Breast epithelium (tissue), 4 donors: Measurements from ENCODE around the gene KCND2. TPM values are rescaled to one million over a fixed set of nuclear protein-coding genes. Genes with fewer than 3 reads are reported as not detected.
"Not testable (repeated sequence)": the region's sequence is repeated elsewhere in the genome, so short reads cannot be mapped to it uniquely, and the experiment has no call there.

Source experiments
- DNase-seq, 2 donors: peaks; one replicate each; pipeline ENCODE4 v3.0.0-alpha.2; 2019; ENCODE audit warnings: low spot score in 2 of 2
- H3K27ac ChIP-seq, 2 donors: fragments of 200-600 bp; sonication (generic) in 1 of 2; one replicate each; pipeline ENCODE4 v1.5.1; 2016 to 2019; ENCODE audit warnings: mild to moderate bottlenecking in 1 of 2
- H3K27me3 ChIP-seq, 2 donors: fragments of 200-600 bp; sonication (generic) in 1 of 2; one replicate each; pipeline versions ENCODE4 v1.5.1 to v1.6.0; 2017 to 2019; ENCODE audit warnings: control low read depth in 1 of 2, mild to moderate bottlenecking in 1 of 2
- H3K36me3 ChIP-seq: fragments of 200-600 bp; one replicate; pipeline ENCODE4 v1.5.1; 2019
- H3K4me1 ChIP-seq, 2 donors: fragments of 200-600 bp; sonication (generic); one replicate each; pipeline ENCODE4 v1.5.1; 2016 to 2019; ENCODE audit warnings: control low read depth in 1 of 2
- H3K4me3 ChIP-seq, 3 donors: fragments of 200-600 bp; sonication (generic); 1 replicate in 2 of 3; 2 replicates in 1 of 3; pipeline ENCODE4 v1.5.1; 2016 to 2019; ENCODE audit warnings: mild to moderate bottlenecking in 3 of 3, moderate library complexity in 2 of 3
- H3K9me3 ChIP-seq, 2 donors: fragments of 200-600 bp; sonication (generic) in 1 of 2; one replicate each; pipeline ENCODE4 v1.5.1; 2016 to 2019; ENCODE audit warnings: control low read depth in 1 of 2
- POLR2A ChIP-seq: fragments of 450-650 bp; IDR thresholded peaks from one replicate; pipeline ENCODE4 v1.6.1; 2016; ENCODE audit warnings: antibody characterized with exemption, mild to moderate bottlenecking, moderate library complexity
- POLR2AphosphoS5 ChIP-seq, 3 donors: sonication (generic); formaldehyde crosslinking; IDR thresholded peaks; one replicate each; pipeline ENCODE4 v1.6.1; 2017; ENCODE audit warnings: antibody characterized with exemption in 3 of 3
- intact Hi-C: fragments of 100-400 bp; cut with DNase I; formaldehyde crosslinking; loops from one replicate; pipeline ENCODE4 v1.15.1; 2023; ENCODE audit warnings: low total_unique reads
- total RNA-seq, 3 donors: library from RNA; depleted of rRNA; stranded (reverse); fragments of >200 nt; gene quantifications; one replicate each; pipeline ENCODE4 v1.1.0, GENCODE V29; 2016
- TF ChIP-seq, protein P1 (sequence below), 3 donors: fragments of 450-650 bp; IDR thresholded peaks; one replicate each; pipeline ENCODE4 v1.5.1; 2016 to 2017; ENCODE audit warnings: antibody characterized with exemption in 3 of 3, mild to moderate bottlenecking in 3 of 3, moderate library complexity in 3 of 3

Gene KCND2
- total RNA-seq, 3 donors from 2014 or later: 1.9 to 3.6 (median 2.6) TPM

DNA sequence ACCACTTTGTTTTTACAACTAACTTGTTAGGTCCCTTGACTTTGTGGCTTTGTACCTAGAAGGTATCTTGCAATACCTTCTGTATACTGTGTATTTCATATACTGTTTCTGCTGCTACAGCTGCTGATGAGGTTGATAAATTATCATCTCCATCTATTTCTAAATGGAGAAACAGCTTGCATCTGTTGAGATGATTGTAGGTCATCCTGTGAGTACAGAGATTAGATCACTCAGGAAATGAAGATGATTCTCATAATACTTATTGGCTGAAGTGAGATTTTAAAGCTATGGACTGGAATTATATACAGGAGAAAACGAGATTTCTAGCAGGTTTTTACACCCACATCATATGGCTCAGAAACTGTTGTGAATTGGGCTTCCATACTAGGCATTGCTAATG lies 280.5 kb downstream of the KCND2 start:
- no peak for TF ChIP-seq POLR2AphosphoS5 (IDR thresholded peaks at IDR 0.05)
- TF ChIP-seq, protein P1, sequence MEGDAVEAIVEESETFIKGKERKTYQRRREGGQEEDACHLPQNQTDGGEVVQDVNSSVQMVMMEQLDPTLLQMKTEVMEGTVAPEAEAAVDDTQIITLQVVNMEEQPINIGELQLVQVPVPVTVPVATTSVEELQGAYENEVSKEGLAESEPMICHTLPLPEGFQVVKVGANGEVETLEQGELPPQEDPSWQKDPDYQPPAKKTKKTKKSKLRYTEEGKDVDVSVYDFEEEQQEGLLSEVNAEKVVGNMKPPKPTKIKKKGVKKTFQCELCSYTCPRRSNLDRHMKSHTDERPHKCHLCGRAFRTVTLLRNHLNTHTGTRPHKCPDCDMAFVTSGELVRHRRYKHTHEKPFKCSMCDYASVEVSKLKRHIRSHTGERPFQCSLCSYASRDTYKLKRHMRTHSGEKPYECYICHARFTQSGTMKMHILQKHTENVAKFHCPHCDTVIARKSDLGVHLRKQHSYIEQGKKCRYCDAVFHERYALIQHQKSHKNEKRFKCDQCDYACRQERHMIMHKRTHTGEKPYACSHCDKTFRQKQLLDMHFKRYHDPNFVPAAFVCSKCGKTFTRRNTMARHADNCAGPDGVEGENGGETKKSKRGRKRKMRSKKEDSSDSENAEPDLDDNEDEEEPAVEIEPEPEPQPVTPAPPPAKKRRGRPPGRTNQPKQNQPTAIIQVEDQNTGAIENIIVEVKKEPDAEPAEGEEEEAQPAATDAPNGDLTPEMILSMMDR (IDR thresholded peaks at IDR 0.05): no peak
- TF ChIP-seq POLR2A: no peak
- Histone ChIP-seq H3K36me3 (no peaks in the 10 kb centered on the region), H3K27me3 (no peaks in the 10 kb centered on the region), H3K4me1 (no peaks in the 10 kb centered on the region), H3K27ac (no peak overlapping the region), H3K9me3 (no peaks in the 10 kb centered on the region), H3K4me3 (no peak overlapping the region)
- intact Hi-C loops: no loop called here
- no peak for DNase-seq

DNA sequence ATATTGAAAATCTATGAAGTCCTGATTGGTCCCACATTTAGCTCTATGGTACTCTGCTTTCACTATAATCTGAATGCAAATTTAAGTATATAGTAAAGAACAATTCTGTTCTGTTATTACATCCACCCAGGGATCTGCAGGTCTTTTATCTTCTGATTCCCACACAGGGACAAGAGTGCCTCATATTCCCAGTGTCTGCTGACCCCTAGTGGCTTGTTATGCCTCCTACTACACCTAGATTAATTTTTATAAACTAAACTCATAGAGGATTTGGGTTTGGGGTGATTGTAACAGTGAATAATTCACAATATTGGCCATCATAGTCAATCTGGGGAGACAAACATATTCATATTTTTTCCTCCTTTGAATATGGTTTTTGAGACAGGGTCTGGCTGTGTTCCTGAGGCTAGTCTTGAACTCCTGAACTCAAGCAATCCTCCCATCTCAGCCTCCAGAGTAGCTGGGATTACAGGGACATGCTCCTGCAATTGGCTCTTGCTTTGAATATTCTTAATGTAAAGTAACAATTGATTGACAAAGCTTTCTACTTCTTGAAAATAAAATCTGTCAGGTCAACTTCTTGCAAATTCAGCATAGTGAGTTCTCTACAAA lies 282.1 kb downstream of the KCND2 start:
- Histone ChIP-seq H3K36me3 (no peaks in the 10 kb centered on the region), H3K4me1 (no peaks in the 10 kb centered on the region), H3K4me3 (no peak overlapping the region), H3K9me3 (no peaks in the 10 kb centered on the region), H3K27ac (no peak overlapping the region), H3K27me3 (no peaks in the 10 kb centered on the region)
- TF ChIP-seq, protein P1 (IDR thresholded peaks at IDR 0.05): peak; percentile 23 to 34 (median 27)
- TF ChIP-seq POLR2A: no peak
- TF ChIP-seq POLR2AphosphoS5 (IDR thresholded peaks at IDR 0.05): no peak
- intact Hi-C loops: no loop called here
- no peak for DNase-seq

DNA sequence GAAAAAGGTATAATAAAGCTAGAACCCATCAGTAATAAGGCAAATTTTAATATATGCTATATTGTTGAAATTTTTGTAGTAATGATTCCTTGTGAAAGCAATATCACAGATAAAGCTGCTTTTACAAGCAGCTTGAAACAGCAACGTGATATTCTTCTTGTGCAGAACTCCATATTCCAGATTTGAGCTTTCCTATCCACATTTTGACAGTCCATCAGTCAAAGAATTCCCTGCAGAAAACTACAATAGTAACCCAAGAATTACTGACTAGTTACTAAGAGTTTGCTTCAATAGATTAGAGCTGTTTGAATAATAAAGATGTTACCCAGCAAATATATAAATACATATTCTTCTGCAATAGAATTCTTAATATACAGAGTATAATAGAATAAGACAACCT lies 291.2 kb downstream of the KCND2 start:
- Histone ChIP-seq H3K4me1 (no peaks in the 10 kb centered on the region), H3K27me3 (no peaks in the 10 kb centered on the region), H3K27ac (no peak overlapping the region), H3K9me3 (no peaks in the 10 kb centered on the region), H3K36me3 (no peaks in the 10 kb centered on the region), H3K4me3 (no peak overlapping the region)
- TF ChIP-seq POLR2AphosphoS5 (IDR thresholded peaks at IDR 0.05) (no peak), POLR2A (no peak)
- TF ChIP-seq, protein P1 (IDR thresholded peaks at IDR 0.05): no peak
- no peak for DNase-seq
- intact Hi-C loops: no loop called here

DNA sequence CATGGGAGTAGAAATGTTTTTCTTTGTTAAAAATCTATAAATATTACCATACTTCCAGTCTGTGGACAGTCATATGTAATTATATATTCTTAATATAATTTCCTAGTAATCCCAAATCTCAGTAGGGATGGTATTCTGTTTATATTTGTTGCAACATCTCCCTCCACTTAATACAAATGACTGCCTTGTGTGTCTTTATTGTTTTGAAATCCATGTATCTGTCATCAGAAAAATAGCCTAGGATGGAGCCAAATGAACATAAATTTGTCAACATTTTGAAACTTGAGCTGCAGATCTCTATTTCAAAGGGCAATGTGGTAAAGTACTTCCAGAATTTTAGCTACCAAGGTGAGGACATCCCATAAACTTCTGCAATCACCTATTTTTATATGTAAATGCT lies 294.2 kb downstream of the KCND2 start:
- Histone ChIP-seq H3K36me3 (no peaks in the 10 kb centered on the region), H3K4me3 (no peak overlapping the region), H3K4me1 (no peaks in the 10 kb centered on the region), H3K27me3 (no peaks in the 10 kb centered on the region), H3K9me3 (no peaks in the 10 kb centered on the region), H3K27ac (no peak overlapping the region)
- intact Hi-C loops: no loop called here
- no peak for TF ChIP-seq POLR2A
- TF ChIP-seq, protein P1 (IDR thresholded peaks at IDR 0.05): no peak
- TF ChIP-seq POLR2AphosphoS5 (IDR thresholded peaks at IDR 0.05): no peak
- DNase-seq: no peak

DNA sequence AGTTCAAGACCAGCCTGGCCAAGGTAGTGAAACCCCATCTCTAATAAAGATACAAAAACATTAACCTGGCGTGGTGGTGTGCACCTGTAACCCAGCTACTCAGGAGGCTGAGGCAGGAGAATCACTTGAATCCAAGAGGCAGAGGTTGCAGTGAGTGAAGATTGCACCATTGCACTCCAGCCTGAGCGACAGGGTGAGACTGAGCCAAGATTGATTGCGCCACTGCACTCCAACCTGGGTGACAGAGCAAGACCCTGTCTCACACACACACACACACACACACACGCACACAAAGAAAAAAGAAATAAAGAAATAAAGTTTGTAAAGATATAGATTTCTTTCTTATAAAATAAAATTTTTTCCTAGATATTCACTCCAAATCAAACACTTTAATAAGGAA lies 305.7 kb downstream of the KCND2 start:
- H3K4me3 ChIP-seq, intact Hi-C loops, H3K27ac ChIP-seq, H3K36me3 ChIP-seq, H3K4me1 ChIP-seq, DNase-seq, H3K27me3 ChIP-seq, H3K9me3 ChIP-seq: not testable (repeated sequence)

DNA sequence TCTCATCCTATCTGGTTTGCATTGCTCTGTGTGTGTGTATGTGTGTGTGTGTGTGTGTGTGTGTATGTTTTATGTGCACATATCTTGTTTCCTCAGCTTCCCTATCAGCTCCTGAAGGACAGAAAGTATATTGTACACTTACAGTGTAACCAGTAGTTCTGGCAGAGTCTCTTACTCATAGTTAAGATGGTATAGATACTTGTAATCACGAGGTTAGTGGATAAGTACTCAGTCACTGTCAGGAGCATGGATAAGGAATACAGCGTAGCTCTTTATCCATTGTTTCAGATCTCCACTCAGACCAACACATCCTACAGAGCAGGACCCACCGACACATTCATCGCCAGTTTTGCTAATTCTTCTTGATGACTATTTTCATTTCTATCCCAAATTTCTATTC lies 309.9 kb downstream of the KCND2 start:
- Histone ChIP-seq H3K36me3 (no peaks in the 10 kb centered on the region), H3K27ac (no peak overlapping the region), H3K4me3 (no peak overlapping the region), H3K4me1 (no peaks in the 10 kb centered on the region), H3K9me3 (no peaks in the 10 kb centered on the region), H3K27me3 (no peaks in the 10 kb centered on the region)
- intact Hi-C loops: no loop called here
- TF ChIP-seq, protein P1 (IDR thresholded peaks at IDR 0.05): no peak
- TF ChIP-seq POLR2AphosphoS5 (IDR thresholded peaks at IDR 0.05) (no peak), POLR2A (no peak)
- DNase-seq: no peak
